H1 (cell line): ENCODE measurements around the gene SERPINA6.

ENCODE experiments used
- CTCF ChIP-seq, 3 experiments: IDR thresholded peaks; 1 replicate in 2 of 3; 2 replicates in 1 of 3; pipeline versions ENCODE4 v1.5.1 to v1.6.1; 2011; ENCODE audit warnings: low read length in 3 of 3, mild to moderate bottlenecking in 3 of 3, inconsistent platforms in 2 of 3, low read depth in 1 of 3, moderate library complexity in 1 of 3; ENCODE audit not compliant: insufficient read depth in 1 of 3; ENCODE audit errors: control extremely low read depth in 1 of 3
- EP300 ChIP-seq, 2 experiments: IDR thresholded peaks; 1 replicate in 1 of 2; 2 replicates in 1 of 2; pipeline ENCODE4 v1.6.1; 2011 to 2012; ENCODE audit warnings: low read depth in 2 of 2, low read length in 2 of 2, mild to moderate bottlenecking in 2 of 2, borderline replicate concordance in 1 of 2, inconsistent platforms in 1 of 2, moderate library complexity in 1 of 2
- FOSL1 ChIP-seq: IDR thresholded peaks from 2 replicates; pipeline ENCODE4 v1.6.1; 2011; ENCODE audit warnings: mild to moderate bottlenecking, low read depth, low read length, moderate library complexity; ENCODE audit not compliant: insufficient read depth
- HDAC2 ChIP-seq, 2 experiments: fragments of 300-600 bp in 1 of 2; sonication (generic) in 1 of 2; IDR thresholded peaks; 2 replicates each; pipeline ENCODE4 v1.6.1; 2011 to 2012; ENCODE audit warnings: low read depth in 2 of 2, low read length in 2 of 2, mild to moderate bottlenecking in 2 of 2, moderate library complexity in 2 of 2, borderline replicate concordance in 1 of 2, inconsistent platforms in 1 of 2
- MAX ChIP-seq: IDR thresholded peaks from 2 replicates; pipeline ENCODE4 v1.6.1; 2012; ENCODE audit warnings: inconsistent platforms
- POLR2AphosphoS5 ChIP-seq: IDR thresholded peaks from 2 replicates; pipeline ENCODE4 v1.6.1; 2011; ENCODE audit warnings: low read depth, low read length
- RXRA ChIP-seq: IDR thresholded peaks from 2 replicates; pipeline ENCODE4 v1.6.1; 2011; ENCODE audit warnings: low read depth, mild to moderate bottlenecking, low read length, moderate library complexity; ENCODE audit not compliant: insufficient read depth
- SAP30 ChIP-seq: fragments of 300-600 bp; sonication (generic); IDR thresholded peaks from 2 replicates; pipeline ENCODE4 v1.7.1; 2012; ENCODE audit warnings: low read length, moderate library complexity, mild to moderate bottlenecking, inconsistent platforms; ENCODE audit not compliant: insufficient read depth, insufficient replicate concordance
- TAF1 ChIP-seq: IDR thresholded peaks from 2 replicates; pipeline ENCODE4 v1.6.1; 2011; ENCODE audit warnings: mild to moderate bottlenecking, low read depth, low read length

GRCh38 chr14:94293578-94293924, 29.6 kb downstream of the SERPINA6 start:
- TF ChIP-seq SAP30 = no peak
- TF ChIP-seq TAF1 = no peak
- TF ChIP-seq CTCF (IDR thresholded peaks at IDR 0.05; ENCODE audit: control extremely low read depth in 1 of 3, insufficient read depth in 1 of 3, low read depth in 1 of 3, low read length in 3 of 3) = no peak
- no peak for TF ChIP-seq HDAC2 (IDR thresholded peaks at IDR 0.05; ENCODE audit: borderline replicate concordance in 1 of 2, low read depth in 2 of 2, low read length in 2 of 2)
- no peak for TF ChIP-seq EP300 (IDR thresholded peaks at IDR 0.05; ENCODE audit: borderline replicate concordance in 1 of 2, low read depth in 2 of 2, low read length in 2 of 2)
- TF ChIP-seq POLR2AphosphoS5 = no peak
- TF ChIP-seq RXRA = no peak
- no peak for TF ChIP-seq FOSL1
- no peak for TF ChIP-seq MAX
